MG63 (cell line): ENCODE data around the gene LHFPL3. TPM values are rescaled to one million over a fixed set of nuclear protein-coding genes. Genes with fewer than 3 reads are reported as not detected.

Experiments used
- DNase-seq: peaks from one replicate; pipeline ENCODE4 v3.0.0-alpha.2; 2020
- H3K27me3 ChIP-seq: fragments of 250-450 bp; sonication (Bioruptor Pico); 2 replicates; pipeline ENCODE4 v1.5.1; 2020; ENCODE audit warnings: mild to moderate bottlenecking, moderate library complexity
- H3K36me3 ChIP-seq: fragments of 250-450 bp; sonication (Bioruptor Pico); 2 replicates; pipeline ENCODE4 v1.5.1; 2020; ENCODE audit warnings: mild to moderate bottlenecking, moderate library complexity
- H3K4me3 ChIP-seq: fragments of 250-450 bp; sonication (Bioruptor Pico); 2 replicates; pipeline ENCODE4 v1.5.1; 2020; ENCODE audit warnings: mild to moderate bottlenecking, moderate library complexity
- H3K9me3 ChIP-seq: fragments of 250-450 bp; sonication (Bioruptor Pico); 2 replicates; pipeline ENCODE4 v1.5.1; 2020; ENCODE audit warnings: mild to moderate bottlenecking, moderate library complexity
- total RNA-seq: library from RNA; depleted of rRNA; stranded (reverse); fragments of >200 nt; shearing (Covaris generic); gene quantifications from 2 replicates; pipeline ENCODE4 v1.2.3, GENCODE V29; 2014; ENCODE audit warnings: low replicate concordance

The LHFPL3 gene
- total RNA-seq, 1 experiment from 2014 or later: not detected

DNA sequence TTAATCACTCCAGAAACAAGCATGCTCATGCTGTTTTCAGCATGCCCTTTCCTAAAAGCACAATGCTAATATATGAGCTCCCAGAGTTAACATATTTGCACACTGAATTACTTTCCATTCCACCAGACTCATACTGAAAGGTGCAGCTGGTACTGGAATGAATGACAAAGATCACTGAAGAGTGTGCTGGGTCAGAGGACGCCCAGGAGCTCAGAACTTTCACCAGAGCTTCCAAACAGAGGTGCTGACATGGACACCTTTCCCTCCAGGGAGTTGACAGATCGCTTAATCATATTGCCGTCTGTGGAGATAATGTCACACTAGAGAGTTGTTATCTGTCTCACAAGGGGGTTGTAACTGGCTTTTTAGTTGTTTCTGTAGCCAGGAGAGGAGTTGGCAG, 292.9 kb downstream of the LHFPL3 start:
- Histone ChIP-seq H3K9me3 (no peaks in the 10 kb centered on the region), H3K27me3 (no peaks in the 10 kb centered on the region), H3K4me3 (no peak overlapping the region), H3K36me3 (no peaks in the 10 kb centered on the region)
- no peak for DNase-seq

DNA sequence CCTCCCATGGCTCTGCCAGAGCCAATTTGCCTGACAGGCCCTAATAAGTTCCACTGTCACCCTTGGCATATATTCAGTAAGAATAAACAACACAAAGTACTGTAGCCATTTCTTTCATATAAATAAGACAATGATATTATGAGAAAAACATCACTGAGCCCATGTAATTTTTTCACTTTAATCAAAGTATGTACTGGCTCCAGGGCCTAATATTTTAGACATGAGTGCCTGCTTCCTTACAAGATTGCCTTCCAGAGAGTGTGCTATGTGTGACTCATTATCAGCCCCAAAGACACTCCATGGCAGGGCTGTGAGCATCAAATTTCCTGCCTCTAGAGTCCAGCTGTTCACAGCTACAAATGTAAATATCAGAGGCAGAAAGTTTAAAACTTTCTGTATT, 297.6 kb downstream of the LHFPL3 start:
- Histone ChIP-seq H3K4me3 (no peak overlapping the region), H3K27me3 (no peaks in the 10 kb centered on the region), H3K9me3 (no peaks in the 10 kb centered on the region), H3K36me3 (no peaks in the 10 kb centered on the region)
- DNase-seq: no peak

DNA sequence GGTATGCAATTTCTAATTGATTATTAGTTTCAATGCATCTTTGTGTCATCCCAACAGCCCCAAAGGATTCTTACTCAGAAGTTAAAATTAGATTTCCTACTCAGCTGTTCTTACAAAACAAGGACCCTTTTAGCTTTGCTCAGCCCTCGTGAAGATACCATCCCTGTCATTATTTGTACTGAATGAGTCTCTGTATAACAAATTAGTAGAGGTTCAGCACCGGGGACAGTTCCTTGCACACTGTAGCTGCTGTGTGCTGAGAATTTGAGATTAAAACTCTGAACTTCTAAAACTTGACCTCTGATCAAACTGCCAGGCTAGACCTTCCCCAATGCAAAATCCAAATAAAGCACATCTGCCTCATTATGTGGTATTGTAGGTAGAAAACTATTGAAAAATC, 299.1 kb downstream of the LHFPL3 start:
- Histone ChIP-seq H3K36me3 (no peaks in the 10 kb centered on the region), H3K4me3 (no peak overlapping the region), H3K9me3 (no peaks in the 10 kb centered on the region), H3K27me3 (no peaks in the 10 kb centered on the region)
- peak; percentile 5 for DNase-seq

DNA sequence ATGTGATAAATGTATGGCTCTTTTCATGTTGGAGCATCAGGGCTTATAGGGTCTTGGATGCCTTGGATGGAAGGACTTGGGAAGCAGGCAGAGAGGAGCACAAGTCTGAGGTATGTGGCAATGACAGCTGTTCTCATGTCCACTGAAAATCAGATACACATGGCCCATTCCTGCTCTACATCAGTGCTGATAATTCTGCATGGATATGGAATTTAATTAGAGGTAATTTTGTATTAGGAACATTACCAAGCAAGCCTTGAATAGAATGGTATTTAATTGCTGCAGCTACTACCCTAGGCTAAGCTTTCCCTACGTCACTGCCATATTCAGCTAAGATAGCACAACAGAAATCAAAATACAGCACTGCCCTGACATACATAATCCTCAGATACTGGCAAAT, 299.6 kb downstream of the LHFPL3 start:
- Histone ChIP-seq H3K27me3 (no peaks in the 10 kb centered on the region), H3K36me3 (no peaks in the 10 kb centered on the region), H3K9me3 (no peaks in the 10 kb centered on the region), H3K4me3 (no peak overlapping the region)
- no peak for DNase-seq

DNA sequence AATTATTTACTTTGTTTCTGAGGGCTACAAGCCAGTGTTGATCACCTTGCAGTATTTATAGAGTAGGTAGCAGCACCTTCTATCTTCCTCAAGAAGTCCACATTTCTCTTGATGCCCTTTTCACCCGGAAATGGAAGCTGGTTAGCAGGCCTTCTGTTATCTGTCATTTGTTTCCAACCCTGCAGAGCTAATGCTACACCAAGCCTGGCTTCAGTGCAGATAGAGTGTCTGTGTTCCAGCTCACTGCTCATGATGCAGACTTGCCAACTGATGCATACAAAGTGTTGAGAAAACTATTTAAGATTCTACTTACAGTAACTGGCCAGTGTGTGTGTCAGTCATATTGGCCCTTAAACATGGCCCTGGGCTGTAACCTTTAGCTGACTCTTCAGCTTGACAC, 301.0 kb downstream of the LHFPL3 start:
- Histone ChIP-seq H3K4me3 (no peak overlapping the region), H3K27me3 (no peaks in the 10 kb centered on the region), H3K9me3 (no peaks in the 10 kb centered on the region), H3K36me3 (no peaks in the 10 kb centered on the region)
- no peak for DNase-seq

DNA sequence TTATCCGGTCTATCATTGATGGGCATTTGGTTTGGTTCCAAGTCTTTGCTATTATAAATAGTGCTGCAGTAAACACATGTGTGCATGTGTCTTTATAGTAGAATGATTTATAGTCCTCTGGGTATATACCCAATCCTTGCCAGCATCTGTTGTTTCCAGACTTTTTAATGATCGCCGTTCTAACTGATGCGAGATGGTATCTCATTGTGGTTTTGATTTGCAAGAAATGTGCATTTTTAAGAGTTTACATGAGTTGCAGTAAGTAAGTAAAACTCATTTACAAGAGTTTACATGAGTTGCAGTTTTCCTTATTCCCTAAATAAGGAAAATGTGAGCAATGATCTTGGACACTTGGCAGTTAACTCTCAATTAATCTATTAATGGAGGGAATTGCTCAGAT, 312.1 kb downstream of the LHFPL3 start:
- H3K4me3 ChIP-seq: no peak overlapping the region
- no peaks in the 10 kb centered on the region for H3K9me3 ChIP-seq
- no peaks in the 10 kb centered on the region for H3K36me3 ChIP-seq
- no peak for DNase-seq
- H3K27me3 ChIP-seq: no peaks in the 10 kb centered on the region

DNA sequence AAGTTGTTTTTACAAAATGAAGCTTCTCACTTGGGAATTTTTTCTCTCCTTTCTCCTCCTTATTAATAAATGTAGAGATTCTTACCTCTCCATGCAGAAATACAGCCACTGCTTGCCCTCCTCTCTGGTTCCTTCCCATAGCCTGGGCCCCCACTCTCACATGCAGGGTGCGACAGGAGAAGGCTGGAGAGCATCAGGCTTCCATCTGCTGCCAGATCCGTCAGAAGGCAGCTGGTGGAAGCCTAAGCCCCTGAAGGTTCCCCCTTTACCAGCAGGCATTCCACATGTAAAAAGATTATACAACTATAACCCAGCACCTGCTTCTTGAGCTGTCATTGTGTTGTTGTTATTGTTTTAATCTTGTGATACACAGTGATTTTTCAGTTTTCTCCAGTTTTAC, 314.2 kb downstream of the LHFPL3 start:
- Histone ChIP-seq H3K9me3 (no peaks in the 10 kb centered on the region), H3K27me3 (no peaks in the 10 kb centered on the region), H3K4me3 (no peak overlapping the region), H3K36me3 (no peaks in the 10 kb centered on the region)
- no peak for DNase-seq

DNA sequence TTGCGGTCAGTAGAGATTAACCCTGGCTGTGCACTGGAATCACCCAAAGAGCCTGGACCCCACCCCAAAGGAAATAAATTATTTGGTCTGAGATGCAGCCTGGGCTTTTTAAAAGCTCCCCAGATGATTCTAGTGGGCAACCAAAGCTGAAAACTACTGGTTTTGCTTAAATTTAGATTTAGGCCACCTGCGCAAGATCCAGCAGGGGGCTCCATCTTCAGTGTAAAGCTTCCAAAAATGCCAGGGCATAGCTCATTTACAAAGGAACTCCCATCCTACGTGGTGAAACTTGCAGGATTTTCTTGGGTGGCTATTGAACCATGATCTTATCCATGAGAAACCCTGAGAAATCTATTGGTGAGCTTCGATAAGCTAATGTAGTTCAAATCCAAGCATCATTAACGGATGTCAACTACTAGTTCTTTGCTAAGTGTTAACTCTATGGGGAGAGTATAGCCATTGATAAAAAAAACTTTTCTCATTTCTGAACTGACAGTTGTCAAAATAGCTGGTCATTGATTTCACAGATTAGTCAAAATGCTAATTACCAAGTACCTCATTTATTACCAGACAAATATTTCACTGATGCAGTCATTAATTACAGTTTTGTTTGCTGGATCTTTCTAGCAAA, 315.3 kb downstream of the LHFPL3 start:
- DNase-seq: no peak
- Histone ChIP-seq H3K36me3 (no peaks in the 10 kb centered on the region), H3K4me3 (no peak overlapping the region), H3K27me3 (no peaks in the 10 kb centered on the region), H3K9me3 (no peaks in the 10 kb centered on the region)

DNA sequence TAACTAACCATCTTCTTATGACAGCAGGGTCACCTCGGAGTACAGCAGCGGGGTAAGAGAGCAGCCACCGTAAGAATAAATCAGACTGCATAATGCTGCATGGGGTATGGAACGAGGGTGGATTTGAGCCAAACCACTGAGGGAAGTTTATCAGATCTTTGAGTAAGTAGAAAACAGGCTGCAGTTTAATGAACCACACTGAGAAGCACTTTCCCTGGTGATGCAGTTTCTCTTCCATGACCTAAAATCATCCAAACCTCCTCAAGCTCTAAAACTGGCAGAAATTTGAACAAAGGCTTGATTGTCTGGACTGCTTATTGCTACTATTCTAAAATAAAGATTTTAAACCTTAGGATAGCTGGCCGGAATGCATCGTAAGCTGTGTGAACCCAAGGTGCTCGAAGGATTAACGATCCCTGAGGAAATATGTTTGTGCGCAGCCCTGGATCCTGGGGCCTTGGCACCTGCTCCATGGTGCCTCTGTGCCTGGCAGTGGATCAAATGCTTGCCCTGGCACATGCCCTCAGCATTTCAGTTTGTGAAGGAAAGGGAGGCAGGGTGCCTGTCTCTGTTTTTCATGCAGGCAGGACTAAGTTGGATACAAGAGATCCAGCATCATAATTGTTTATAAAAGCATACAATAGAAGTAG, 322.7 kb downstream of the LHFPL3 start:
- H3K9me3 ChIP-seq: no peaks in the 10 kb centered on the region
- H3K27me3 ChIP-seq: no peaks in the 10 kb centered on the region
- H3K4me3 ChIP-seq: no peak overlapping the region
- H3K36me3 ChIP-seq: no peaks in the 10 kb centered on the region
- DNase-seq: no peak

DNA sequence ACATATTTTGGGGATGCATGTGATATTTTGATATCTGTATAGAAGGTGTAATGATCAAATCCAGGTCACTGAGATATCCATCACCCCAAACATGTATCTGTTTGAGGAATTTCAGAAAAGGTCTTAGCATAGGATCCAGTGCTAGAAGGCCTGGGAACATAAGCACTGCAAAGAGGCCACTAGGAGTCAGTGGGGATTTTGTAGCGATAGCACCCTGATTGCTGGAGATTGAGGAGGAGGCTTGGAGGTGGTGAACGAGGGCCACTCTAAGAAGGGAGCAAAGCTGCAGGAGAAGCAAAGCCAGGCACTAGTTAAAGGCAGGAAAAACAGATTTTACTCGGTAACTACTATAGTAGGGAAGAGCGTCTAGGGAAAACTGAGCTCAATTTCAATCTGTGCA, 324.0 kb downstream of the LHFPL3 start:
- Histone ChIP-seq H3K4me3 (no peak overlapping the region), H3K9me3 (no peaks in the 10 kb centered on the region), H3K27me3 (no peaks in the 10 kb centered on the region), H3K36me3 (no peaks in the 10 kb centered on the region)
- DNase-seq: no peak

DNA sequence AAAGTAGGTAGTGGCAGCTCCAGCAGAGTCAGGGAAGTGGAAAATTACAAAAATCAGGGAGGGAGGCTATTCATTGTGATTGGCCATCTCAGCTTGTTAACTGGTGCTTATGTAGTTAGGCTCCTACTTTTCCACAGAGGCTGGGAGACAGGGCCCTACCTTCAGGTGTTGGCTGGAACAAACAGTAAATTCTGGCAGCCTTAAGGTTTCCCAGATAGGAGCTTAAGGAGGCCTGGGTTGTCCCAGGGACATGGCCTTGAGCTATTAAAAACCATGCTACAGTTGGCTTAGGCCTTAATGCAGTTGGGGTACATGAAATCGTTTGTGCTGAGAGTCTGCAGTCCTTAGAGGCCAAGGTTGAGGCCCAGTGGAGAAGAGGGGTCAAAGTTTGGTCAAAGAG, 324.5 kb downstream of the LHFPL3 start:
- DNase-seq: no peak
- Histone ChIP-seq H3K27me3 (no peaks in the 10 kb centered on the region), H3K9me3 (no peaks in the 10 kb centered on the region), H3K4me3 (no peak overlapping the region), H3K36me3 (no peaks in the 10 kb centered on the region)

DNA sequence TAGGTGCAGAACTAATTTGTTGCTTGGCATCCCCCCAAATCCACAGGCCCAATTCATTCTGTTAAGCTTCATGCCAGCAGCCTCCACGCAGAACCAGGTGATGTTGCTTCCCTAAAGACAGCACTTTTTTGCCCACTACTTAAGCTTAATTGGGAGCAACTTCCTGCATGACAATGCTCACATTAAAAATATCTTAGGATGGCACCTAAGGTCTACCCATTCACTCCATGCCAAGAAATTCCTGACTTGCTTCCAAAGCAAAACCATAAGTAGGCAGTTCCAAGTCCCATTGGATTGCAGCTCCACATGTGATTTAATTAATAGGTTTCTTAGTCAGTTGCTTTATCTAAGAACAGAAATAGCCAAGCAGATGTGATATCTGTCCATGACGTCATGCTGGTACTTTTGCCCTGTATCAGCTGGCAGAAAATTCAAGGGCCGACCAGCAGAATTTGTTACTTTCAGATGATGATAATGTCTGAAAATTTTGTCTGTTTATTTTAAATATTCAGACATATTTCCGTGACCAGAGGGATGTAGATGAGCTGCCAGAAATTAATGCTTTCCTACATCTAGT, 325.5 kb downstream of the LHFPL3 start:
- Histone ChIP-seq H3K27me3 (no peaks in the 10 kb centered on the region), H3K9me3 (no peaks in the 10 kb centered on the region), H3K4me3 (no peak overlapping the region), H3K36me3 (no peaks in the 10 kb centered on the region)
- no peak for DNase-seq

DNA sequence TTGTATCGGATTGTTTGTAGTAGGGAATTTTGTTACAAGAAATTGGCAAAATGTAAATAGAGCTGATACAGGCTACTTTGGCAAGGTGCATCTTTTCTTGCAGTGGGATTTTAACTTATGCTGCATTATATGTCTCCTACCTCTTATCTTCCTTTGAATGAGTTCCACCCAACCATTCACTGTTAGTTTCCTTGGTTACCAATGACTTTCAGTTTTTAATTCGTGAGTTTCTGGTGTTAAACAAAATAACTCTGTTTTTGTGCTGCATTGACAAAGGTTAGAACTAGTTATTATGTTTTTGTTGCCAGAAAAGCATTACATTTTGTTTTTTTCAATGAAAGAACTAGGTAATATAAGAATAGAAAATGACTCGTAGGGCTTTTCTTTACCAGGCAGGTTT, 327.2 kb downstream of the LHFPL3 start:
- Histone ChIP-seq H3K4me3 (no peak overlapping the region), H3K36me3 (no peaks in the 10 kb centered on the region), H3K9me3 (no peaks in the 10 kb centered on the region), H3K27me3 (no peaks in the 10 kb centered on the region)
- DNase-seq: no peak

DNA sequence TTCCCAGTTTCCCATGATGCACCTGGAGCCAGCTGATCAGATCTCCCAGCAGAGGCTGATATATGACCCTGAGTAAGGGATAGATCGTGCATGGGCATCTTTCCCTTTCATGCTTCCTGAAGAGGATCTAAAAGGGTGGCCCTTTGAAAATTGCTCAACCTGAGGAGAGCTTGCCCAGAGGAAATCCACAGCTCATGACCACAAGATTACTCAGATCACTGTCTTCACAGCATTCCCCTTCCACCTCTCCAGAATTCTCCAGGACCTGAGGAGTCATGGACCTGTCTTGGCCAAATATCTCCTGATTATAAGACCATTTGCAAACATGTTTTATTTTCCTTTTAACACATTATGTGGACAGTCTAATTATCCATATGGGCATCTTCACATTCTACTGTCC, 328.1 kb downstream of the LHFPL3 start:
- no peak overlapping the region for H3K4me3 ChIP-seq
- H3K9me3 ChIP-seq: no peaks in the 10 kb centered on the region
- H3K36me3 ChIP-seq: no peaks in the 10 kb centered on the region
- no peaks in the 10 kb centered on the region for H3K27me3 ChIP-seq
- DNase-seq: no peak

DNA sequence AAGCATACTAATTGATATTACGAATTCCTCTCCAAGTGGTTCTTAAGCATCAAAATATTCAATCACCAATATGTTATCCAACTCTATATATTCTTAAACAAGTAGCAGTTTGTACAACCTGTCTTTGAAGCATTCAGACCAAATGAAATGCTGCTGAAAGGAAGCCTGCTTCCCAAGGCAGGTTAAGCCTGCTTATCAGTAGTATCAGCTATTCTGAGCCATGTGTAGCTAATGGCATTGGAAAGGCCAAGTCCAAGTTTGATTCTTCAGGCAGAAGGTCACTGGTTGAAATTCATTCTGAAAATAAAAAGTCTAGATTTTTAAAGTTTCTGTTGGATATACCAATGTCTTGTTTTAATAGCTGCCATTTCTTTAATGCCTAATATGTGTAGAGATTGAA, 328.7 kb downstream of the LHFPL3 start:
- no peaks in the 10 kb centered on the region for H3K9me3 ChIP-seq
- DNase-seq: no peak
- H3K27me3 ChIP-seq: no peaks in the 10 kb centered on the region
- no peak overlapping the region for H3K4me3 ChIP-seq
- no peaks in the 10 kb centered on the region for H3K36me3 ChIP-seq

DNA sequence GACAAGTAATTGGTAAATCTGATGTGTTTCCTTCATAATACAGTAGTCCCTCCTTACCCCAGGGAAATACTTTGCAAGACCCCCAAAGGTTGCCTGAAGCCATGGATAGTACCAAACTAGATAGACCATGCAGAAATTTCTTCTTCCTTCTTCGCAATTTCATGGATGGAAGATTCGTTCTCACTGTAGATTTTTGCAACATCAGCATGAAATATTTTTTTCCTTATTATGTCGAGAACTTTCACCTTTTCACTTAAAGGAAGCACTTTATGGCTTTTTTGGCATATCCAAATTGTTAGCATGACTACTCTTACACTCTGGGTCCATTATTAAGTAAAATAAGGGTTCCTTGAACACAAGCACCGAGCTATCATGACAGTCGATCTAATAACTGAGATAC, 333.2 kb downstream of the LHFPL3 start:
- Histone ChIP-seq H3K9me3 (no peaks in the 10 kb centered on the region), H3K36me3 (no peaks in the 10 kb centered on the region), H3K27me3 (no peaks in the 10 kb centered on the region), H3K4me3 (no peak overlapping the region)
- no peak for DNase-seq

DNA sequence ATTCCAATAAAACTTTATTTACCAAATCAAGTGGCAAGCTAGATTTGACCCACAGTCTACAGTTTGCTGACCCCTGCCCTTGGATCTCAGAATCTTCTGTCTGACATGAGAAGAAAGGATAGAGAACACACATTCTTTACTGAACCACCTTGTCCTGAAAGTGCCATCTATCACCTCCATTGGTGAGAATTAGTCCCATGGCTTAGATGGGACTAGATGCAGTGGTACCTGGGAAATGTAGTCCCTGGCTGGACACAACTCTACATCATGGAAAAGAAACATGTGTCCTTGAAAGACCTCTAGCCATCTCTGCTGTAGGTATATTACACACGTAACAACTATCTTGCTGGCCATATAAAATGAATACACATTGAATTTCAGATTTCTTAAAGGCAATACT, 336.2 kb downstream of the LHFPL3 start:
- DNase-seq: no peak
- Histone ChIP-seq H3K9me3 (no peaks in the 10 kb centered on the region), H3K27me3 (no peaks in the 10 kb centered on the region), H3K36me3 (no peaks in the 10 kb centered on the region), H3K4me3 (no peak overlapping the region)

DNA sequence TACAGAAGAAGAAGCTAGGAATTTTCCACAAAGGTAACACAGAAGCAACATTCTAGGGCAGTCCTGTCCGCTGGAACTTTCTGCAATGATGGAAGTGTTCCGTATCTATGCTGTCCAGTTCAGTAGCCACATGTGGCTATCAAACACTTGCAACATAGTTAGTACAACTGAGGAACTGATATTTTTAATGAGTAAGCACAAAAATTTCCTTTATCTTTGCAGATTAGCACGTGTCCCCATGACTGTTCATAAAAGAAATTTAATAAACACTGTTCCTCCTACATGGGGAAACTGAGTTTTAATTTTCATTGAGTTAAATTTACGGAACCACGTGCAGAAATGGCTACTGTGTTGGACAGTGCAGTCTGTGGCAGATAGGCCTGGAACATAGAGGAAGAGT, 349.2 kb downstream of the LHFPL3 start:
- Histone ChIP-seq H3K36me3 (no peaks in the 10 kb centered on the region), H3K27me3 (peaks cover 2% of the 10 kb centered on the region; the same call in 1 of the 2 replicates), H3K9me3 (no peaks in the 10 kb centered on the region), H3K4me3 (no peak overlapping the region)
- no peak for DNase-seq
